ENCODE measurements around the gene AP1G2. TPM values are rescaled to one million over a fixed set of nuclear protein-coding genes. Genes with fewer than 3 reads are reported as not detected.

AP1G2 gene
- total and polyA plus RNA-seq, 2 of the 4 experiments (the other 2 are of a cell fraction) = 2.9 to 19.2 TPM

- no peak overlapping the region for H2AK5ac ChIP-seq (ENCODE audit: low read depth, low read length)
- peaks cover 7% of the 10 kb centered on the region for H3K4me1 ChIP-seq (ENCODE audit: control insufficient read depth, insufficient read depth, low read length)
- no peak overlapping the region for H3K18ac ChIP-seq (ENCODE audit: low read depth, low read length)
- no peaks in the 10 kb centered on the region for H3K9me3 ChIP-seq (ENCODE audit: control insufficient read depth, insufficient read depth, low read length)
- no peak overlapping the region for H3K23ac ChIP-seq (ENCODE audit: low read depth, low read length)
- H3K27ac ChIP-seq (ENCODE audit: insufficient read depth, low read length) = no peak overlapping the region
- H4K5ac ChIP-seq (ENCODE audit: low read depth, low read length) = no peak overlapping the region
- peak overlapping the region; percentile 47 for H2AK9ac ChIP-seq (replicated peaks; ENCODE audit: low read depth, low read length, poor library complexity)
- BruUV-seq (replicated peaks) = TSS peak; percentile 7
- peaks cover 10% of the 10 kb centered on the region for H3K9me1 ChIP-seq (ENCODE audit: insufficient read depth, low read length)
- H3K27me3 ChIP-seq (ENCODE audit: control insufficient read depth, insufficient read depth, low read length) = no peaks in the 10 kb centered on the region
- dilution Hi-C loops (cut with HindIII; ENCODE audit: low sequenced_read_pairs, unreplicated experiment) (no loop called here), intact Hi-C loops (cut with micrococcal nuclease) (loop anchor here (1.0 kb wide), 1 partner anchor 76 kb away; no protein-coding TSS in a partner anchor), in situ Hi-C loops (cut with MboI; ENCODE audit: low sequenced_read_pairs) (loop anchor here (5.0 to 10.0 kb wide), 2 partner anchors 82 to 234 kb away; partner anchors contain the start of gene PABPN1)
- no peak overlapping the region for H2AFZ ChIP-seq (replicated peaks; ENCODE audit: low read length, poor library complexity)
- H3K9ac ChIP-seq (ENCODE audit: low read depth, low read length) = no peak overlapping the region
- ChIA-PET POLR2A (ENCODE audit: unreplicated experiment) (no interaction called here), CTCF (interaction anchor here (0.5 to 4.2 kb wide), 6 partner anchors 9 to 945 kb away, joined by 3 to 30 read pairs (median 4); no protein-coding TSS in a partner anchor)
- no peak overlapping the region for H2BK5ac ChIP-seq (ENCODE audit: low read depth, low read length, poor library complexity, severe bottlenecking)
- 0 out of 2 replicates have a peak, but pooled peaks have one; percentile 4 for ATAC-seq (ENCODE audit: low read depth)
- 76% methylated on average over 4 of the region's 21 CpGs; no CpG with 5 or more reads in 1 of the 2 experiments for WGBS, 2 experiments (ENCODE audit: extremely low coverage in 2 of 2, insufficient read length in 1 of 2)
- H3K36me3 ChIP-seq (ENCODE audit: control insufficient read depth, insufficient read depth, low read length) = peaks cover 7% of the 10 kb centered on the region
- no peak overlapping the region for H4K91ac ChIP-seq (ENCODE audit: insufficient read depth, low read depth, low read length)
- no peak overlapping the region for H3K4me3 ChIP-seq (ENCODE audit: insufficient read depth, low read depth, low read length)
- H2BK15ac ChIP-seq (ENCODE audit: low read depth, low read length) = no peak overlapping the region
- H3K14ac ChIP-seq (replicated peaks; ENCODE audit: low read depth, low read length) = no peak overlapping the region
- H4K20me1 ChIP-seq (ENCODE audit: insufficient read depth, low read length) = no peaks in the 10 kb centered on the region
- DNase-seq = peak; percentile 55
- no peak overlapping the region for H3K4me2 ChIP-seq (ENCODE audit: low read depth, low read length)
- peak; percentile 87 for TF ChIP-seq RAD21 (IDR thresholded peaks at IDR 0.05; ENCODE audit: low read length)
- peak; percentile 87 for TF ChIP-seq SMC3 (IDR thresholded peaks at IDR 0.05; ENCODE audit: low read depth, low read length)
- TF ChIP-seq NFE2L2 (IDR thresholded peaks at IDR 0.05; ENCODE audit: low read depth, low read length) = no peak
- no peak for TF ChIP-seq CEBPB (IDR thresholded peaks at IDR 0.05; ENCODE audit: low read depth, low read length)
- 0 out of 2 replicates have a peak, but pooled peaks have one; percentile 39 for TF ChIP-seq MAZ (IDR thresholded peaks at IDR 0.05; ENCODE audit: borderline replicate concordance, low read depth, low read length)
- TF ChIP-seq USF2 (IDR thresholded peaks at IDR 0.05; ENCODE audit: low read depth, low read length) = no peak
- TF ChIP-seq CTCF (conservative IDR thresholded peaks at IDR 0.05; ENCODE audit: low read depth, low read length) = peak; percentile 89
- TF ChIP-seq RCOR1 (IDR thresholded peaks at IDR 0.05; ENCODE audit: insufficient replicate concordance, low read length) = no peak
- H3K56ac ChIP-seq (ENCODE audit: extremely low read depth, insufficient read depth, low read length) = no peak overlapping the region
- H4K8ac ChIP-seq (ENCODE audit: low read depth in 2 of 2, low read length in 2 of 2) = no peak overlapping the region
- H2BK20ac ChIP-seq (ENCODE audit: low read depth, low read length) = no peak overlapping the region
- no peak overlapping the region for H2BK120ac ChIP-seq (ENCODE audit: low read depth, low read length)
- H3K4ac ChIP-seq (ENCODE audit: low read depth, low read length) = no peak overlapping the region
- H3K79me1 ChIP-seq (ENCODE audit: low read depth in 1 of 2, low read length in 2 of 2) = peaks cover 15 to 18% of the 10 kb centered on the region in 2 experiments
These were observed 8.3 kb downstream of the AP1G2 start for GRCh38 chr14:23559010-23559925.

All from IMR-90 (cell line).